HepG2 (cell line): ENCODE data around the gene RAB6A. TPM values are rescaled to one million over a fixed set of nuclear protein-coding genes. Genes with fewer than 3 reads are reported as not detected.

ENCODE experiments used
- ATAD3A ChIP-seq: sonication (generic); formaldehyde crosslinking; IDR thresholded peaks from 2 replicates; pipeline ENCODE4 v1.4.0; 2020; ENCODE audit warnings: missing genetic modification reagents
- BCL6 ChIP-seq: IDR thresholded peaks from 2 replicates; pipeline ENCODE4 v1.6.1; 2016; ENCODE audit warnings: missing genetic modification reagents, missing compliant biosample characterization
- DNMT3B ChIP-seq: conservative IDR thresholded peaks from 2 replicates; pipeline ENCODE4 v1.6.1; 2016; ENCODE audit warnings: missing biosample characterization, control low read depth
- DR1 ChIP-seq: sonication (generic); formaldehyde crosslinking; IDR thresholded peaks from 2 replicates; pipeline ENCODE4 v1.8.0; 2021; ENCODE audit warnings: mild to moderate bottlenecking, missing genetic modification reagents, inconsistent platforms
- HNRNPH1 ChIP-seq: fragments of 200-400 bp; formaldehyde crosslinking; optimal IDR thresholded peaks from 2 replicates; pipeline ENCODE3; 2017; ENCODE audit warnings: mild to moderate bottlenecking, low read depth, low read length
- KDM6A ChIP-seq: IDR thresholded peaks from 2 replicates; pipeline ENCODE4 v1.6.1; 2016; ENCODE audit warnings: low read depth
- MBD4 ChIP-seq: IDR thresholded peaks from 2 replicates; pipeline ENCODE4 v1.6.1; 2012; ENCODE audit warnings: low read length, inconsistent platforms, borderline replicate concordance
- MED13 ChIP-seq: sonication (generic); formaldehyde crosslinking; IDR thresholded peaks from 2 replicates; pipeline ENCODE4 v1.5.0; 2020; ENCODE audit warnings: missing genetic modification reagents
- RXRA ChIP-seq: sonication (generic); formaldehyde crosslinking; IDR thresholded peaks from 2 replicates; pipeline ENCODE4 v1.5.1; 2020; ENCODE audit warnings: missing genetic modification reagents
- SIN3A ChIP-seq: IDR thresholded peaks from 2 replicates; pipeline ENCODE4 v1.6.1; 2011; ENCODE audit warnings: low read depth, mild to moderate bottlenecking, control low read depth, low read length, borderline replicate concordance
- ZFAT ChIP-seq: sonication (generic); formaldehyde crosslinking; conservative IDR thresholded peaks from 2 replicates; pipeline ENCODE4 v1.8.1; 2023; ENCODE audit warnings: missing genetic modification reagents, inconsistent platforms
- ZIK1 ChIP-seq: sonication (generic); formaldehyde crosslinking; IDR thresholded peaks from 2 replicates; pipeline ENCODE4 v1.5.0; 2020; ENCODE audit warnings: mild to moderate bottlenecking, low read depth, missing genetic modification reagents, borderline replicate concordance
- ZMYM2 ChIP-seq: sonication (generic); formaldehyde crosslinking; IDR thresholded peaks from 2 replicates; pipeline ENCODE4 v1.8.0; 2022; ENCODE audit warnings: mild to moderate bottlenecking, missing genetic modification reagents
- ZNF331 ChIP-seq: sonication (generic); formaldehyde crosslinking; IDR thresholded peaks from 2 replicates; pipeline ENCODE4 v1.4.0; 2020; ENCODE audit warnings: missing genetic modification reagents
- ZNF446 ChIP-seq: sonication (generic); formaldehyde crosslinking; IDR thresholded peaks from 2 replicates; pipeline ENCODE4 v1.5.0; 2020; ENCODE audit warnings: mild to moderate bottlenecking, missing genetic modification reagents
- ZNF543 ChIP-seq: sonication (generic); formaldehyde crosslinking; IDR thresholded peaks from 2 replicates; pipeline ENCODE4 v1.4.0; 2020; ENCODE audit warnings: mild to moderate bottlenecking, missing genetic modification reagents
- ZNF550 ChIP-seq: sonication (generic); formaldehyde crosslinking; IDR thresholded peaks from 2 replicates; pipeline ENCODE4 v1.4.0; 2020; ENCODE audit warnings: mild to moderate bottlenecking, missing genetic modification reagents, borderline replicate concordance
- ZNF737 ChIP-seq: sonication (generic); formaldehyde crosslinking; IDR thresholded peaks from 2 replicates; pipeline ENCODE4 v1.5.0; 2020; ENCODE audit warnings: missing genetic modification reagents, mild to moderate bottlenecking, borderline replicate concordance
- ZSCAN29 ChIP-seq: sonication (generic); formaldehyde crosslinking; conservative IDR thresholded peaks from 2 replicates; pipeline ENCODE4 v1.4.0; 2020; ENCODE audit warnings: mild to moderate bottlenecking, missing genetic modification reagents
- polyA plus RNA-seq, 8 experiments: library from polyadenylated mRNA; depleted of rRNA in 3 of 8; stranded (reverse) in 7 of 8; unstranded in 1 of 8; fragments of >200 nt; fragmentation: Illumina TruSeq in 4 of 8; extraction: Trizol in 4 of 8; gene quantifications; 2 replicates each; pipeline versions ENCODE4 v1.2.1 to v1.2.3, GENCODE V29; 2011 to 2016; ENCODE audit warnings: low read depth in 4 of 8, missing spikeins in 1 of 8, mixed read lengths in 1 of 8; ENCODE audit not compliant: insufficient read depth in 1 of 8
- total RNA-seq, 5 experiments: library from RNA; depleted of rRNA; stranded (reverse); fragments of >200 nt; fragmentation: Illumina TruSeq; extraction: Trizol; gene quantifications; 2 replicates each; pipeline ENCODE4 v1.2.3, GENCODE V29; 2016; ENCODE audit warnings: low read depth in 1 of 5
- TF ChIP-seq, protein P1 (sequence below): sonication (generic); formaldehyde crosslinking; IDR thresholded peaks from 2 replicates; pipeline ENCODE4 v1.5.0; 2020; ENCODE audit warnings: mild to moderate bottlenecking, missing genetic modification reagents
- TF ChIP-seq, protein P2 (sequence below): sonication (generic); formaldehyde crosslinking; IDR thresholded peaks from 2 replicates; pipeline ENCODE4 v1.8.1; 2023; ENCODE audit warnings: mild to moderate bottlenecking, moderate library complexity, missing genetic modification reagents
- TF ChIP-seq, protein P3 (sequence below): IDR thresholded peaks from 2 replicates; pipeline ENCODE4 v1.6.1; 2016; ENCODE audit warnings: mild to moderate bottlenecking
- TF ChIP-seq, protein P4 (sequence below): sonication (generic); formaldehyde crosslinking; IDR thresholded peaks from 2 replicates; pipeline ENCODE4 v1.4.0; 2020; ENCODE audit warnings: missing genetic modification reagents, mild to moderate bottlenecking, borderline replicate concordance

The RAB6A gene
- total and polyA plus RNA-seq, 2 of the 13 experiments (the other 11 are each of a cell fraction or from before 2014, with no cell fraction given), result 74.3 to 121 TPM

GRCh38 chr11:73760679-73761402 lies at the start of gene RAB6A (continued):
- no peak for TF ChIP-seq ZNF737 (CRISPR knock-in tag)
- TF ChIP-seq ZSCAN29 (CRISPR knock-in tag), result no peak
- TF ChIP-seq KDM6A (CRISPR knock-in tag), result no peak
- TF ChIP-seq, protein P1, sequence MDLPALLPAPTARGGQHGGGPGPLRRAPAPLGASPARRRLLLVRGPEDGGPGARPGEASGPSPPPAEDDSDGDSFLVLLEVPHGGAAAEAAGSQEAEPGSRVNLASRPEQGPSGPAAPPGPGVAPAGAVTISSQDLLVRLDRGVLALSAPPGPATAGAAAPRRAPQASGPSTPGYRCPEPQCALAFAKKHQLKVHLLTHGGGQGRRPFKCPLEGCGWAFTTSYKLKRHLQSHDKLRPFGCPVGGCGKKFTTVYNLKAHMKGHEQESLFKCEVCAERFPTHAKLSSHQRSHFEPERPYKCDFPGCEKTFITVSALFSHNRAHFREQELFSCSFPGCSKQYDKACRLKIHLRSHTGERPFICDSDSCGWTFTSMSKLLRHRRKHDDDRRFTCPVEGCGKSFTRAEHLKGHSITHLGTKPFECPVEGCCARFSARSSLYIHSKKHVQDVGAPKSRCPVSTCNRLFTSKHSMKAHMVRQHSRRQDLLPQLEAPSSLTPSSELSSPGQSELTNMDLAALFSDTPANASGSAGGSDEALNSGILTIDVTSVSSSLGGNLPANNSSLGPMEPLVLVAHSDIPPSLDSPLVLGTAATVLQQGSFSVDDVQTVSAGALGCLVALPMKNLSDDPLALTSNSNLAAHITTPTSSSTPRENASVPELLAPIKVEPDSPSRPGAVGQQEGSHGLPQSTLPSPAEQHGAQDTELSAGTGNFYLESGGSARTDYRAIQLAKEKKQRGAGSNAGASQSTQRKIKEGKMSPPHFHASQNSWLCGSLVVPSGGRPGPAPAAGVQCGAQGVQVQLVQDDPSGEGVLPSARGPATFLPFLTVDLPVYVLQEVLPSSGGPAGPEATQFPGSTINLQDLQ, result 0 out of 2 replicates have a peak, but pooled peaks have one; percentile 85
- peak; percentile 72; the same call in 1 of the 2 replicates for TF ChIP-seq SIN3A
- TF ChIP-seq MBD4, result no peak
- no peak for TF ChIP-seq ZNF331 (CRISPR knock-in tag)
- TF ChIP-seq ZNF550 (CRISPR knock-in tag), result no peak
- TF ChIP-seq, protein P2, sequence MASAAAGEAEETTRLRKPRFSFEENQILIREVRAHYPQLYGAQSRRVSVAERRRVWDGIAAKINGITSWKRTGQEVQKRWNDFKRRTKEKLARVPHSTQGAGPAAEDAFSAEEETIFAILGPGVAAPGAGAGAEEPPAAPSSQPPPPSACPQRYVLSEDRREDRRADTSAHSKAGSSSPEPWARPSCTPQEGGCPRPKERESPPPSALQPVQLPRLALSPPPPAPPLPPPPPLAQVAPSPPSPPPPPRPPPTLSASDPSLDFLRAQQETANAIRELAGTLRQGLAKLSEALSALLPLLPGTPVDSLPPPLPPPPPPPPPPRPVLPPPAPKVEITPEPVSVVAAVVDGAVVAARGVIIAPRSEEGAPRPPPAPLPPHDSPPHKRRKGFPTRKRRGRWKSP (CRISPR knock-in tag), result no peak
- TF ChIP-seq ZNF446 (CRISPR knock-in tag), result 0 out of 2 replicates have a peak, but pooled peaks have one; percentile 50
- TF ChIP-seq, protein P3, sequence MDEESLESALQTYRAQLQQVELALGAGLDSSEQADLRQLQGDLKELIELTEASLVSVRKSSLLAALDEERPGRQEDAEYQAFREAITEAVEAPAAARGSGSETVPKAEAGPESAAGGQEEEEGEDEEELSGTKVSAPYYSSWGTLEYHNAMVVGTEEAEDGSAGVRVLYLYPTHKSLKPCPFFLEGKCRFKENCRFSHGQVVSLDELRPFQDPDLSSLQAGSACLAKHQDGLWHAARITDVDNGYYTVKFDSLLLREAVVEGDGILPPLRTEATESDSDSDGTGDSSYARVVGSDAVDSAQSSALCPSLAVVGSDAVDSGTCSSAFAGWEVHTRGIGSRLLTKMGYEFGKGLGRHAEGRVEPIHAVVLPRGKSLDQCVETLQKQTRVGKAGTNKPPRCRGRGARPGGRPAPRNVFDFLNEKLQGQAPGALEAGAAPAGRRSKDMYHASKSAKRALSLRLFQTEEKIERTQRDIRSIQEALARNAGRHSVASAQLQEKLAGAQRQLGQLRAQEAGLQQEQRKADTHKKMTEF (CRISPR knock-in tag), result peak; percentile 75; the same call in 1 of the 2 replicates
- no peak for TF ChIP-seq BCL6 (CRISPR knock-in tag)
- no peak for TF ChIP-seq ZFAT (CRISPR knock-in tag)
- TF ChIP-seq ZIK1 (CRISPR knock-in tag), result no peak
- no peak for TF ChIP-seq HNRNPH1
- TF ChIP-seq RXRA (CRISPR knock-in tag), result no peak
- no peak; the same call in 1 of the 2 replicates for TF ChIP-seq MED13 (CRISPR knock-in tag)
- 0 out of 2 replicates have a peak, but pooled peaks have one; percentile 64 for TF ChIP-seq ZNF543 (CRISPR knock-in tag)
- TF ChIP-seq, protein P4, sequence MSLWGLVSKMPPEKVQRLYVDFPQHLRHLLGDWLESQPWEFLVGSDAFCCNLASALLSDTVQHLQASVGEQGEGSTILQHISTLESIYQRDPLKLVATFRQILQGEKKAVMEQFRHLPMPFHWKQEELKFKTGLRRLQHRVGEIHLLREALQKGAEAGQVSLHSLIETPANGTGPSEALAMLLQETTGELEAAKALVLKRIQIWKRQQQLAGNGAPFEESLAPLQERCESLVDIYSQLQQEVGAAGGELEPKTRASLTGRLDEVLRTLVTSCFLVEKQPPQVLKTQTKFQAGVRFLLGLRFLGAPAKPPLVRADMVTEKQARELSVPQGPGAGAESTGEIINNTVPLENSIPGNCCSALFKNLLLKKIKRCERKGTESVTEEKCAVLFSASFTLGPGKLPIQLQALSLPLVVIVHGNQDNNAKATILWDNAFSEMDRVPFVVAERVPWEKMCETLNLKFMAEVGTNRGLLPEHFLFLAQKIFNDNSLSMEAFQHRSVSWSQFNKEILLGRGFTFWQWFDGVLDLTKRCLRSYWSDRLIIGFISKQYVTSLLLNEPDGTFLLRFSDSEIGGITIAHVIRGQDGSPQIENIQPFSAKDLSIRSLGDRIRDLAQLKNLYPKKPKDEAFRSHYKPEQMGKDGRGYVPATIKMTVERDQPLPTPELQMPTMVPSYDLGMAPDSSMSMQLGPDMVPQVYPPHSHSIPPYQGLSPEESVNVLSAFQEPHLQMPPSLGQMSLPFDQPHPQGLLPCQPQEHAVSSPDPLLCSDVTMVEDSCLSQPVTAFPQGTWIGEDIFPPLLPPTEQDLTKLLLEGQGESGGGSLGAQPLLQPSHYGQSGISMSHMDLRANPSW (CRISPR knock-in tag), result no peak
- TF ChIP-seq ZMYM2 (CRISPR knock-in tag), result no peak
- TF ChIP-seq ATAD3A (CRISPR knock-in tag), result no peak
- peak; percentile 35; the same call in 1 of the 2 replicates for TF ChIP-seq DR1 (CRISPR knock-in tag)
- TF ChIP-seq DNMT3B (CRISPR knock-in tag), result no peak
